GM19452 (cell line): Measurements from ENCODE around the gene STPG4.

Experiments
- ATAC-seq: cut with Tn5 transposase; IDR thresholded peaks from one replicate; pipeline ENCODE4 v1.9.1; 2021; ENCODE audit not compliant: unreplicated experiment

Gene STPG4

GRCh38 chr2:47091118-47091517, 64.0 kb downstream of the STPG4 start:
- ATAC-seq, result no peak

DNA sequence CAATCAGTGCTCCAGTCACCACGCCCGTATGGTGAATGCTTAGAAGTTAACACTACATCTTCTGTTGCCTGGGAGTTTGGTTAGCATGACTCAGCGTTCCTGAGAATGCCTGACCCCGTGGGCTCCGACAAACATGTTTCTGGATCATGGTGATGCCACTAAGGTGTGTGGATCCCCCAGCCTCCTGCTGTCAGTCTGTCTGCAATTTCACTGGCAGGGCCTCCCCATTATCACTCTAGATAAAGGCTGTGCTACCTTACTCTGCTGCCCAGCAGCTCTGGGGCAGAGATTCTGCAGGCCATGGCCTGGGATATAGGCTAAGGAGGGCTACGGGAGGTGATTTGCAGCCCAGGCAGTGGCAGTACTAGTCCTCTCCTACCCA, 66.0 kb downstream of the STPG4 start:
- ATAC-seq, result no peak

DNA sequence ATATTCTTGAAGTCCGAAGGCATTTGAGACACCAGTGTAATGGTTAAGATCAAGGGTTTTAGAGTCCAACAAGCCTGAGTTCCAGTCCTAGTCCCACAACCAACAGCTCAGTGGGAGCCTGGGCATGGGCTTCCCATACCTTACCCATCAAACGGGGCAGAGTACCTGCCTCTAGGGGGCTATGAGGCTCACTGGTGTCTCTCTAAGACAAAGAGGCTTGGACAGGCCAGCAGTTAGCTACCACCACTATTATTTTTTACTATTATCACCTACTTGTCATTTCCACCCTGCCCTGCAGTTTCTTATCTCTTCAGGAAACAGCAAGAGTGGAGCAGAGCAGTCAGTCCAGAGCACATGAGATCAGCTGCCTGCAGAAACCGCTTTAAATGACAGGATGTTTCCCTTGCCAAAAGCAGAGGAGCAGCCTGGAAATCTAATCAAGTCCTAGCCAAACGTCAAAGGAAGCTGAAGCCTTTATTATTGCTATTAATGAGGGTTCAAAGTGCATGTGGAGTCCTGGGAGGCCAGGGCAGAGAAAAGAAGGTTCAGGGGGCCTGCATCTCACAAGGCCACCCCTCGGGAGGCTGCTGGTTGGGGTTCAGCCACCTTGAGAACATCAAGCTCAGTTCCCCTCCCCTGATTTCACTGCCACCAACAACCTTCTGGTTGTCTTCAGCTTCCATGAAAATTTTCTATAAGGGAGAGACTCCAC, 66.6 kb downstream of the STPG4 start:
- ATAC-seq, result no peak

- ATAC-seq, result no peak
These were observed 68.1 kb downstream of the STPG4 start for GRCh38 chr2:47087051-47087450.

DNA sequence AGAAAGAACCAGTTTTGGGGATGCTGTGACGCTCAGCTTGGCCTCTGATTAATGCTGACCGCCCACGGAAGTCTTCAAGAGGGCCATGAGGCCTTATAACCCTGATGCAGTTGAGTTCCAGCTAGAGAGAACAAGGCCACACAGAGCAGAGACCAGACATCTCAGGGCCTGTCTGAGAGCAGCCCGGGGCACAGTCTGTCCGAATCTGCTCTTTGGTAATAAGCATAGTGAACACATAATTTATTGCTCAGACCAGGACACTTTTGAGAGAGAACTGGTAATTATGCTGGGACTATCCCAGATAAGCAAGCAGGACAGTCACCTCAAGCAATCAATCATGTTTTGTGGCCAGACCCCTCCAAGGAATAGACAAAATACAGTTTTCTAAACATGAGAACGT, 68.5 kb downstream of the STPG4 start:
- ATAC-seq, result no peak

DNA sequence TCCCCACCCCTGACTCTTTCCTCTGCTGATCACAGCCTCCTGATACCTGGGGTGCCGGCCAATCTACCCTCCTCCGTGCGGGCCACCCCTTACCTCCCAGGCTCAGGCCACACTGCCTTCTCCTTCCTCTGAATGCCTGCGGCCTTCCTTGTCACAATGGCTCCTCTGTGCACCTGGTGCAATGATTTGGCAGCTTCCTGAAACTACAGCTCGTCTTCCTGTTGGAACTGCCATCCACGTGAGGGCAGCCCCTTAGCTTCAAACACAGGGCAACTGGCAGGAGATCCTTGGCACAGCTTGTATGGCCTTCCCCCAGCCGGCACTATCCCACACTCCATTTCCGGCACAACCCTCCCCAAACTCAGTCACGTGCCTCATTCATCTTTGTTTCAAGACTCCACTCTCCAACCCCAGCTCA, 69.0 kb downstream of the STPG4 start:
- no peak for ATAC-seq

DNA sequence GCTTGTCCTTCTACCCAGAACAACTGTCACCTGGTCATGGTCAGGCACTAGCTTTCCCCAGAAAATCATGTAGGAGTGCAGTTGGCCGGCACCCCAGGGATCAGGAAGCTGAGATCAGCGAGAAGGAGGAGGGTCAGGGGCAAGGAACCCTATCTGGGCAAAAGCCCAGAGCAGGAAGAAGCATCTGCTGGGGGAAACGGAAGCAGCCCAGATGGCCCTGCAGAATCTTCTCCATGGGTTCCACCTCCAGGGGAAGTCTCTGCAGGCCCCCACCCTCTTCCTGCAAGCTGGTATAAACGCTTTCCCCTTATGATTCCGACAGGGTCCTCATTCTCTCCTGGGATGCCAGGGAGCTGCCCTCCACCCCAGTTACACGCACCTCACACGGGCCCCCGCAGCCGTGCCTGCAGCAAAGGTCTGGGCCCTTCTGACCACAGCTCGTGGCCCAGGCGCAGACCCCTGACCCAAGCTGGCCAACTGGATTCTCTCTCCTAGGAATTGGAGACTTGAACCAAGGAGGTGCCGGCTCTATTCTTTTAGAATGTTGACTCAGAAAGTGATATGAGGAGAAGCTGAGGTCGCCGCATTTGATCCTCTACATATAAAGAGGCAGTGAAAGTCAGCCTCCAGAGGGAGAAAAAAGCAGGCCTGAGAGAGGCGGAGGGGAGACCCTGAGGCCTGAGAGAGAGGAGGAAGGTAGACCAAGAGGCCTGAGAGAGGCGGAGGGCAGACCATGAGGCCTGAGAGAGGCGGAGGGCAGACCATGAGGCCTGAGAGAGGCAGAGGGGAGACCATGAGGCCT, 71.0 kb downstream of the STPG4 start:
- no peak for ATAC-seq

- no peak for ATAC-seq
These were observed 71.6 kb downstream of the STPG4 start for GRCh38 chr2:47083485-47083884.

- no peak for ATAC-seq
These were observed 72.1 kb downstream of the STPG4 start for GRCh38 chr2:47083005-47083404.

- no peak for ATAC-seq
These were observed 74.2 kb downstream of the STPG4 start for GRCh38 chr2:47080888-47081301.

DNA sequence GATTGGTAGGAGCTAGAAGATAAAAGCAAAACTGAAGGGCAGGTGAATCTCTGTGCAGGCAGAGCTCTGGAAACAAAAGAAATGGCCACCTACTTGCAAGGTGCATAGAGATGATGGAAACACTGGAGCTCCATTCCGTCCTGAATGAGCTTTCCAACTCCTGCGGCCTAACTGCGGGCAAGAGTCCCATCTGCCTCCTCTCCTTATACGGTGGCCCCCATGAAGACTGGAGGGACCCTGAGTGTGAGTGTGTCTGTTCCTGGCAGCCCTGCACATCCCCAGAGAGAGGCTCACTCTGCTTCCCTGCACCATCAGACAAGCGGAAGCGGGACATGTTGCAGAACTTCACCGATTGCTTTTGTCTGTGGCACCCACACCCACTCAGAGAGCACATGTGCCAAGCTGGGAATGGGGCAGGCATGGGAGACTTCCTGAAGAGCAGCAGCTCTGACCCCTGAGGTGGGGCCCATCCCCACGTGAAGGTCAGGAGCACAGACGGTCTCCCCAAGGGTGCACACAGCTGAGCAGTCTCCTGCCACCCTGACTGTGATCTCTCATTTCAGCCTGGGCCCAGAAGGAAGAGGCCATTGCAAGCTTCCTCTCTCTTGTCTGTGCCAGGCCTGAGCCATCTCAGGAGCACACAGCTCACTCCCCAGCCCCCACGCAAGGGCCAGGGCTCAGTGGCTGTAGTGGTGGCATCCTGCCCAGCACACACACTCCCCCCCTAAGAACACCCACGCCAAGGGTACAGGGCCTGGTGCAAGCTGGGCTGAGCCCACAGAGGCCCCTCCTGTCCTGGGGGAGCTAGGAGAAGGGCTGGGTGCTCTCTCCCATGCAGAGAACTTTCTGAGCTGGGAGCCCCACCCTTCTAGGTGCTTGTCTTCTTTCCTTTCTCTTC, 75.3 kb downstream of the STPG4 start:
- ATAC-seq, result no peak

DNA sequence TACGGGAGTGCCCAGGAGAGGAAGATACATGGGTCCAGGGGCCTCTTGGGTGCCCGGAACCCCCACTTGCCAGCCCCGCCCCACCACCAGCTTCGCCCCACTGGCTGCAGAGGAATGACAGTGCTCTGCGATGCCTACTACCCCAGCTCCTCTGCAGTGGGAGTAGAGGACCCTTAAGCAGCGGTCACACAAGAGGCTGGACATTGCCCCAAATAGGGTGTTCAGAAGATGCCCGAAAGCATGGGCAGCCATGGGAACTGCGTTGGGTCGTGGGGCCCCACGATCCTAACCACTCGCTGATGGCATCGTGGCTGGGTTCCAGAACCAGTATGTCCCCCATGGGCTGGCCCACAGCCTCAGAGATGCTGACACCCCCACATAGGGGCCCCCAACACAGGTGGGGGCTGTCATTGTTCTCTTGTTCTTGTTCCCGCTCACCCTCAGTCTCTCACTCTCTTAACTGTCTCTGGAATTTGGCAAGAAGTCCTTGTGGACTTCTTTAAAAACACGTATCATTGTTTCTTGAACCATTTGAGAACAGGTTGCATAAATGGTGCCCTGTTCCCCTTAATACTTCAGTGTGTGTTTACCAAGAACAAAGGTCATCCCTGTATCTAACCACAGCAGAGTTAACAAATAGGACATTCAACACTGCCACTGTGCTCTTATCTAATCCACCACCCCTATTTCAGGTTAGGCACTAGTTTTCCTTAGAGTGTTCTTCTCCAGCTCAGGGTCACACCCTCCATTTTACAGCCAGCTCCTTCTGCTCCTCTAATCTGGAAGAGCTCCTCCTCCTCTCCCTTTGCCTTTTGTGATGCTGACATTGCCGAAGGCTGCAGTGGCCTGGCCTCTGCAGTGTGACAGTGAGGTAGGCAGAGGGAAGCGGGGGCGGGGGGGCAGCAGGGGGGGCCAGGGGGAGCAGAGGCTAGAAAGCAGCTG, 76.3 kb downstream of the STPG4 start:
- no peak for ATAC-seq

DNA sequence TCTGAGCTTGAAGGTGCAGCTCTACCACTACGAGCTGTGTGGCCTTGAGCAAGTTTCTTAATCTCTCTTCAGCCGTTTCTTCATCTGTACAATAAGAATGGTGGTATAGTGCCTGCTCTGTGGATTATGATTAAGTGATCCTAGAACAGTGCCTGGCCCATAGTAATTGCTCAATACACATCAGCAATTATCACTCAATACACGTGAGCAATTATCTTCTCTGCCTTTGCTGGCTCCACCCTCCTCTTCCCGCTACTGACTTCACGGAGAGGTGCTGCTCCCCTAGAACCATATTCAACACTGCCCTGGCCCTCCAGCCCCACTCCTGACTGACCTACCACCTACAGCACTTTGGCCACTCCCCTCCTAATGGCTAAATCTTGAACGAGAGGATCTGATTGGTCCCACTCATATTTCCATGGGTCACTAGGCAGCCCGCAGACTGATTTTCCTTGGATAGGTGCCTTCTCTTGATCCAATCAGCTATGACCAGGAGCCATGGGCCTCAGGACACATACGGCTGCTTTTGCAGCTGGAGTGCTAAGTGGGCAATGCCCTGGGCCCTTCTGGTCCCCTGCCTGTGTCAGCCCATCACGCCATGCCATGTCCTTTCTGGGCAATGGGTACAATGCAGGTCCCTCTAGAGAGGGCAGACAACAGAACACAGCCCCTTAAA, 77.5 kb downstream of the STPG4 start:
- no peak for ATAC-seq

GRCh38 chr2:47076586-47077441, 78.3 kb downstream of the STPG4 start:
- no peak for ATAC-seq

- ATAC-seq, result no peak
These were observed 79.0 kb downstream of the STPG4 start for GRCh38 chr2:47076126-47076506.

DNA sequence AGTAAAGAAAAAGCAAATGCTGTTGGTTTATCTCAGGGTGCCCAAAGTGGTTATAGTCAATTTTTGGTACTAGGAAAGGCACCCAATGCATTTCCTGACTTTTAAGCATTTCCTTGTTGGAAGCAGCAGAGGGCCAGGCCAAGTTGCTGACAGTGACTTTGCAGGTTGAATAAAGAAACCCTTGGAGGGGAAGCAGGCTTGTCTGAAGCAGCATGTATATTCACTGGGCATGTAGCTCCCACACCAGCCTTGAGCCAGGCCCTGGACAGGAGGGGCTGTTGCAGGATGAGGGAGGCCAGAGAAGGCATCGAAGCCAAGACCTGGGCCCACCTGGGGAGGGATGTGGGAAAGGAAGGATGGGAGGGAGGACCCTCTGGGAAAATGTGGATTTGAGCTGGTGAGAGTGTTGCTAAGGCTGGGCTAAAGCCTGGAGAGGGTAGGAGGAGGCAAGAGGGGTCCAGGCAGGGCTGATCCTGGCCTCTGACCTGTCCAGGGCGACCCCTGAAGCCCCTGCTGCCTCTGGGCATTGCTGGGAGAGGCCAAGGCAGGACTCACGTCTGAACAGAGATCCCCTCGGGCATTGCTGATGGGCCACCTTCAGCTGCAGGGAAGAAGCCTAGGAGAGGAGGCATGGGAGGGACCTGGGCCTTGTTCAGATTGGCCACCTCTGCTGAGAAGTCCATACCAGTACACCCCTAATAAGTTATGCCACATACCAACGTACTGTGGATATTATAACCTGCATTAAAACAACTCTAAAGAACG, 79.6 kb downstream of the STPG4 start:
- ATAC-seq, result no peak

DNA sequence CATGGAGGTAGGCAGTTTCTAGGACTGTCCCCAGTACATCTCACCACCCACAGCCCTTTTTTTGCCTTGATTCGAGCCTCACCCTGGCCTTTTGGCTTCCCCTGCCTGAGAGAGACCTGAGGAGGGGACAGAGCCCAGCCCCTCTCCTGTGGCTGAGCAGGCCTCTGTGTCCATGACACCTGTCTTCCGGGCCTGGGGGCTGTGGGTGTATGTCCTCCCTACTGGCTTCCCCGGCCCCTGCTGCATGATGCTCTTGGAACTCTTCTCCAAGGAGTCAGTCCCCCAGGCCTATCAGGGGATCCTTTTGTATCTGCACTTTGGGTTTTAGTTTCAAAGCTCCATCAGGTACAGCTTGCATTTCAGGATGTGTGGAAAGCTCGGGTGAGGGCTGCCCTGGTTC, 80.4 kb downstream of the STPG4 start:
- ATAC-seq, result no peak

DNA sequence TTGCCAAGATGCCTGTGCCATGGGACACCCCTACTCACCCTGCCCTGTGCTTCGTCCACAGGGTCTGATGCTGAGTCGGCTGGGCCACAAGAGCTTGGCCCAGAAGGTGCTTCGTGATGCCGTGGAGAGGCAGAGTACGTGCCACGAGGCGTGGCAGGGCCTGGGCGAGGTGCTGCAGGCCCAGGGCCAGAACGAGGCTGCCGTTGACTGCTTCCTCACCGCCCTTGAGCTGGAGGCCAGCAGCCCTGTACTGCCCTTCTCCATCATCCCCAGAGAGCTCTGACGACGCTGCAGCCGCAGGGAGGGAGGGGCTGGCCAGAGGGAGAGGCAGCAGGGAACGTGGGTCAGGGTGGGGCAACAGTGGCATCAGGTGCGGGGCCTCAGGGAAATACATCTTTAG, 81.5 kb downstream of the STPG4 start:
- no peak for ATAC-seq
